Brain microvascular endothelial cell (primary cell): Measurements from ENCODE around the gene RAB23.
"Not testable (repeated sequence)": the region's sequence is repeated elsewhere in the genome, so short reads cannot be mapped to it uniquely, and the experiment has no call there.

Experiments
- DNase-seq: peaks from one replicate; pipeline ENCODE4 v3.0.0-alpha.2; 2020
- H3K27ac ChIP-seq: fragments of 250-450 bp; sonication (Bioruptor Pico); 2 replicates; pipeline ENCODE4 v1.5.1; 2020; ENCODE audit warnings: mild to moderate bottlenecking, moderate library complexity
- H3K27me3 ChIP-seq: fragments of 250-450 bp; sonication (Bioruptor Pico); replicated peaks from 2 replicates; pipeline ENCODE4 v1.5.1; 2020; ENCODE audit warnings: mild to moderate bottlenecking
- H3K36me3 ChIP-seq: fragments of 250-450 bp; sonication (Bioruptor Pico); replicated peaks from 2 replicates; pipeline ENCODE4 v1.5.1; 2020; ENCODE audit warnings: mild to moderate bottlenecking
- H3K4me3 ChIP-seq: 2 replicates; pipeline ENCODE4 v1.5.1; 2011; ENCODE audit warnings: low read depth, mild to moderate bottlenecking, control low read depth, low read length, moderate library complexity
- CTCF ChIP-seq: IDR thresholded peaks from 2 replicates; pipeline ENCODE4 v1.5.1; 2011; ENCODE audit warnings: low read depth, mild to moderate bottlenecking, moderate library complexity, low read length, control low read depth, inconsistent platforms; ENCODE audit errors: missing control alignments
- in situ Hi-C: cut with HindIII; loops from 2 replicates; pipeline ENCODE4 v1.10.0; 2017; ENCODE audit warnings: low sequenced_read_pairs, low pct_ligation_motif_present

RAB23 gene

GRCh38 chr6:57248311-57248895 is 26.3 kb upstream of the RAB23 start:
- no peak for DNase-seq
- no peaks in the 10 kb centered on the region for H3K27me3 ChIP-seq
- no peak for TF ChIP-seq CTCF
- H3K4me3 ChIP-seq: no peak overlapping the region
- no peak overlapping the region for H3K27ac ChIP-seq
- H3K36me3 ChIP-seq: no peaks in the 10 kb centered on the region
- in situ Hi-C loops: no loop called here

- Histone ChIP-seq H3K27ac (peak overlapping the region; percentile 1), H3K36me3 (no peaks in the 10 kb centered on the region), H3K27me3 (no peaks in the 10 kb centered on the region), H3K4me3 (no peak overlapping the region)
- in situ Hi-C loops: no loop called here
- no peak for TF ChIP-seq CTCF
- DNase-seq: no peak
Measured at GRCh38 chr6:57247603-57248002, 25.5 kb upstream of the RAB23 start.

GRCh38 chr6:57246307-57246706 is 24.2 kb upstream of the RAB23 start:
- TF ChIP-seq CTCF: no peak
- no peak overlapping the region for H3K4me3 ChIP-seq
- no peak for DNase-seq
- H3K36me3 ChIP-seq: no peaks in the 10 kb centered on the region
- no peak overlapping the region for H3K27ac ChIP-seq
- H3K27me3 ChIP-seq: no peaks in the 10 kb centered on the region
- in situ Hi-C loops: no loop called here

- in situ Hi-C loops: no loop called here
- Histone ChIP-seq H3K27me3 (no peaks in the 10 kb centered on the region), H3K4me3 (no peak overlapping the region), H3K36me3 (no peaks in the 10 kb centered on the region), H3K27ac (no peak overlapping the region)
- TF ChIP-seq CTCF: no peak
- DNase-seq: no peak
Measured at GRCh38 chr6:57243954-57244353, 21.8 kb upstream of the RAB23 start.

GRCh38 chr6:57243526-57243925 is 21.4 kb upstream of the RAB23 start:
- peak overlapping the region; percentile 82 for H3K27ac ChIP-seq
- DNase-seq, H3K4me3 ChIP-seq, H3K36me3 ChIP-seq, in situ Hi-C loops, H3K27me3 ChIP-seq: not testable (repeated sequence)

- no peaks in the 10 kb centered on the region for H3K36me3 ChIP-seq
- DNase-seq: peak; percentile 78
- TF ChIP-seq CTCF: no peak
- H3K27ac ChIP-seq: peak overlapping the region; percentile 82
- no peak overlapping the region for H3K4me3 ChIP-seq
- in situ Hi-C loops: no loop called here
- no peaks in the 10 kb centered on the region for H3K27me3 ChIP-seq
Measured at GRCh38 chr6:57242505-57242904, 20.4 kb upstream of the RAB23 start.
